T-cell (primary cell): Measurements from ENCODE around the gene MYPOP. TPM values are rescaled to one million over a fixed set of nuclear protein-coding genes. Genes with fewer than 3 reads are reported as not detected.

ENCODE experiments used
- ATAC-seq, 4 experiments: fragments of 200-7000 bp in 3 of 4; fragments of 150-1000 bp in 1 of 4; cut with Tn5 transposase; replicated peaks in 1 of 4; 1 replicate in 3 of 4; 2 replicates in 1 of 4; pipeline ENCODE4 v1.10.0; 2021; ENCODE audit warnings: moderate library complexity in 3 of 4, mild to moderate bottlenecking in 2 of 4, moderate number of reproducible peaks in 1 of 4
- CTCF ChIA-PET, 2 donors: fragments of 300-600 bp; sonication (Branson Sonifier 250); formaldehyde crosslinking; loops; one replicate each; lab custom pipeline; 2022; ENCODE audit warnings: antibody characterized with exemption in 2 of 2; lab: Charles Lee
- POLR2A ChIA-PET, 2 donors: fragments of 300-600 bp; sonication (Branson Sonifier 250); formaldehyde crosslinking; loops; one replicate each; lab custom pipeline; 2022; ENCODE audit warnings: antibody characterized with exemption in 2 of 2; lab: Charles Lee
- DNase-seq, 35 experiments: peaks; one replicate each; pipeline versions ENCODE4 v3.0.0 to v3.0.0-alpha.2; 2013 to 2023
- H3K27ac ChIP-seq: one replicate; pipeline ENCODE4 v1.5.1; 2013; ENCODE audit warnings: low read length
- H3K27me3 ChIP-seq, 2 experiments: replicated peaks in 1 of 2; 1 replicate in 1 of 2; 2 replicates in 1 of 2; pipeline versions ENCODE4 v1.6.1 to v1.7.0; 2013; ENCODE audit warnings: low read length in 1 of 2, mixed read lengths in 1 of 2; ENCODE audit not compliant: control insufficient read depth in 2 of 2, insufficient read depth in 2 of 2; ENCODE audit errors: extremely low read depth in 1 of 2
- H3K36me3 ChIP-seq, 2 donors: 1 replicate in 1 of 2; 2 replicates in 1 of 2; pipeline versions ENCODE4 v1.6.1 to v1.7.0; 2013; ENCODE audit warnings: low read length in 1 of 2; ENCODE audit not compliant: control insufficient read depth in 2 of 2, insufficient read depth in 1 of 2; ENCODE audit errors: extremely low read depth in 1 of 2
- H3K4me1 ChIP-seq, 2 experiments: 1 replicate in 1 of 2; 2 replicates in 1 of 2; pipeline versions ENCODE4 v1.6.1 to v1.7.0; 2013; ENCODE audit warnings: low read length in 2 of 2, mixed read lengths in 1 of 2; ENCODE audit not compliant: insufficient read depth in 2 of 2, control insufficient read depth in 1 of 2; ENCODE audit errors: extremely low read depth in 1 of 2
- H3K4me3 ChIP-seq, 2 donors: 1 replicate in 1 of 2; 2 replicates in 1 of 2; pipeline versions ENCODE4 v1.5.1 to v1.7.0; 2013; ENCODE audit warnings: mild to moderate bottlenecking in 2 of 2, low read length in 1 of 2, moderate library complexity in 1 of 2; ENCODE audit not compliant: control insufficient read depth in 1 of 2; ENCODE audit errors: extremely low read depth in 1 of 2
- H3K9me3 ChIP-seq: 2 replicates; pipeline ENCODE4 v1.7.0; 2013
- H3K27ac Mint-ChIP-seq, 2 donors: one replicate each; pipeline ENCODE4 v1.8.0; 2020 to 2021; ENCODE audit warnings: mild to moderate bottlenecking in 2 of 2, mixed read lengths in 2 of 2
- H3K27me3 Mint-ChIP-seq, 2 donors: one replicate each; pipeline ENCODE4 v1.8.0; 2021 to 2022; ENCODE audit warnings: mixed read lengths in 2 of 2
- H3K36me3 Mint-ChIP-seq: one replicate; pipeline ENCODE4 v1.8.0; 2021; ENCODE audit warnings: mixed read lengths
- H3K4me1 Mint-ChIP-seq, 3 donors: one replicate each; pipeline ENCODE4 v1.8.0; 2020 to 2022; ENCODE audit warnings: mixed read lengths in 3 of 3, mild to moderate bottlenecking in 1 of 3
- H3K4me3 Mint-ChIP-seq, 3 donors: one replicate each; pipeline ENCODE4 v1.8.0; 2020 to 2022; ENCODE audit warnings: mild to moderate bottlenecking in 3 of 3, mixed read lengths in 3 of 3, moderate library complexity in 3 of 3
- H3K9me3 Mint-ChIP-seq, 3 donors: one replicate each; pipeline ENCODE4 v1.8.0; 2020 to 2022; ENCODE audit warnings: mixed read lengths in 3 of 3
- WGBS: methylation state at CpG from one replicate; pipeline ENCODE4 v1.1.5; 2013; ENCODE audit warnings: missing lambda C conversion rate; ENCODE audit not compliant: insufficient coverage; 5-methylcytosine and 5-hydroxymethylcytosine counted together
- total RNA-seq, 35 experiments: library from RNA in 6 of 35; stranded (reverse) in 6 of 35; fragments of 120-200 nt in 1 of 35; gene quantifications; one replicate each; pipeline versions ENCODE4 v1.2.1 to v1.2.4 and lab custom pipeline; 2013 to 2026

MYPOP gene
- total RNA-seq, 5 donors from 2014 or later (not counting 1 experiment from before 2014, with no cell fraction given) = 7.3 to 17.5 (median 16.9) TPM

- peaks cover 0 to 87% of the 10 kb centered on the region in 2 donors for H3K36me3 ChIP-seq
- 100% methylated on average over 13 of the region's 14 CpGs for WGBS
Measured at GRCh38 chr19:45842198-45842597, 60.2 kb downstream of the MYPOP start.

More at GRCh38 chr19:45842198-45842597, 60.2 kb downstream of the MYPOP start:
- Mint-ChIP-seq H3K4me3 (no peak overlapping the region), H3K4me1 (peaks cover 0 to 2% (median 1%) of the 10 kb centered on the region in 3 donors), H3K27ac (no peak overlapping the region), H3K36me3 (peaks cover 67% of the 10 kb centered on the region), H3K27me3 (no peaks in the 10 kb centered on the region), H3K9me3 (no peaks in the 10 kb centered on the region)
- DNase-seq (no peak), ATAC-seq (no peak)
- H3K9me3 ChIP-seq = no peaks in the 10 kb centered on the region
- no peak overlapping the region for H3K27ac ChIP-seq
- CTCF ChIA-PET = no interaction called here
- POLR2A ChIA-PET = no interaction called here
- H3K4me1 ChIP-seq = no peaks in the 10 kb centered on the region
- H3K4me3 ChIP-seq = no peak overlapping the region
- no peaks in the 10 kb centered on the region for H3K27me3 ChIP-seq

Other genes with a start within 250 kb of the MYPOP start
- gene GIPR, start 234.4 kb downstream of the MYPOP start, total RNA-seq = 10 to 100 TPM in 1 of 5 donors, 1 to 10 TPM in 4; 6.9 to 10.8 (median 7.1) TPM
- 100 to 1,000 TPM; 375 to 450 (median 395) TPM for gene SNRPD2, start 210.7 kb downstream of the MYPOP start, total RNA-seq
- gene QPCTL, start 209.9 kb downstream of the MYPOP start, total RNA-seq = 10 to 100 TPM in 3 of 5 donors, 1 to 10 TPM in 2; 5.4 to 13.7 (median 10.3) TPM
- 10 to 100 TPM; 27.9 to 48.3 (median 38.0) TPM for gene FBXO46, start 171.7 kb downstream of the MYPOP start, total RNA-seq
- not detected for gene MEIOSIN, start 169.2 kb downstream of the MYPOP start, total RNA-seq
- gene SIX5, start 133.4 kb downstream of the MYPOP start, total RNA-seq = 1 to 10 TPM in 3 of 5 donors, under 1 TPM in 2; 0.89 to 2.1 (median 1.3) TPM
- gene DMPK, start 120.1 kb downstream of the MYPOP start, total RNA-seq = 10 to 100 TPM; 31.4 to 46.4 (median 36.9) TPM
- 10 to 100 TPM; 28.4 to 53.3 (median 44.6) TPM for gene DMWD, start 109.8 kb downstream of the MYPOP start, total RNA-seq
- under 1 TPM; 0.20 to 0.47 (median 0.38) TPM for gene RSPH6A, start 87.3 kb downstream of the MYPOP start, total RNA-seq
- 100 to 1,000 TPM in 1 of 5 donors, 10 to 100 TPM in 4; 89.7 to 102 (median 94.7) TPM for gene SYMPK, start 39.5 kb downstream of the MYPOP start, total RNA-seq
- gene FOXA3, start 38.3 kb downstream of the MYPOP start, total RNA-seq = under 1 TPM in 1 of 5 donors, not detected in 4; 0.16 TPM
- 10 to 100 TPM; 22.7 to 42.3 (median 38.0) TPM for gene IRF2BP1, start 16.5 kb downstream of the MYPOP start, total RNA-seq
- not detected for gene NANOS2, start 12.2 kb upstream of the MYPOP start, total RNA-seq
- under 1 TPM in 1 of 5 donors, not detected in 4; 0.03 TPM for gene NOVA2, start 71.3 kb upstream of the MYPOP start, total RNA-seq
- gene CCDC61, start 92.9 kb upstream of the MYPOP start, total RNA-seq = 10 to 100 TPM; 18.3 to 42.9 (median 39.4) TPM
- gene PGLYRP1, start 120.4 kb upstream of the MYPOP start, total RNA-seq = not detected
- not detected for gene IGFL4, start 138.4 kb upstream of the MYPOP start, total RNA-seq
- not detected for gene IGFL3, start 222.1 kb upstream of the MYPOP start, total RNA-seq
- gene IGFL2, start 245.6 kb upstream of the MYPOP start, total RNA-seq = under 1 TPM in 1 of 5 donors, not detected in 4; 0.32 TPM